GM13977 (cell line): Measurements from ENCODE around the gene NUP98.
A peak's percentile ranks its signal among the peaks of the same experiment; 100 is the strongest.

Experiments
- DNase-seq: peaks from one replicate; pipeline ENCODE4 v3.0.0; 2012; ENCODE audit warnings: low spot score
- in situ Hi-C: fragments of 300-500 bp; cut with MboI; formaldehyde crosslinking; loops from one replicate; pipeline ENCODE4 v1.12.0; 2022; ENCODE audit warnings: low sequenced_read_pairs, low pct_unique_long_range_greater_than_20kb, mixed read lengths, inconsistent platforms; ENCODE audit not compliant: unreplicated experiment
- TF ChIP-seq, protein P1 (sequence below): IDR thresholded peaks from 2 replicates; pipeline ENCODE4 v1.5.1; 2012; ENCODE audit warnings: mild to moderate bottlenecking, control low read depth; ENCODE audit not compliant: insufficient read depth; ENCODE audit errors: extremely low read depth, missing control alignments

Gene NUP98

GRCh38 chr11:3797329-3798090 lies at the start of gene NUP98:
Gene NUP98 (minus strand): TSS chr11:3797554. CDS start chr11:3782117, 15,437 bp downstream.
- peak; percentile 98 for DNase-seq
- in situ Hi-C loops = no loop called here
- TF ChIP-seq, protein P1, sequence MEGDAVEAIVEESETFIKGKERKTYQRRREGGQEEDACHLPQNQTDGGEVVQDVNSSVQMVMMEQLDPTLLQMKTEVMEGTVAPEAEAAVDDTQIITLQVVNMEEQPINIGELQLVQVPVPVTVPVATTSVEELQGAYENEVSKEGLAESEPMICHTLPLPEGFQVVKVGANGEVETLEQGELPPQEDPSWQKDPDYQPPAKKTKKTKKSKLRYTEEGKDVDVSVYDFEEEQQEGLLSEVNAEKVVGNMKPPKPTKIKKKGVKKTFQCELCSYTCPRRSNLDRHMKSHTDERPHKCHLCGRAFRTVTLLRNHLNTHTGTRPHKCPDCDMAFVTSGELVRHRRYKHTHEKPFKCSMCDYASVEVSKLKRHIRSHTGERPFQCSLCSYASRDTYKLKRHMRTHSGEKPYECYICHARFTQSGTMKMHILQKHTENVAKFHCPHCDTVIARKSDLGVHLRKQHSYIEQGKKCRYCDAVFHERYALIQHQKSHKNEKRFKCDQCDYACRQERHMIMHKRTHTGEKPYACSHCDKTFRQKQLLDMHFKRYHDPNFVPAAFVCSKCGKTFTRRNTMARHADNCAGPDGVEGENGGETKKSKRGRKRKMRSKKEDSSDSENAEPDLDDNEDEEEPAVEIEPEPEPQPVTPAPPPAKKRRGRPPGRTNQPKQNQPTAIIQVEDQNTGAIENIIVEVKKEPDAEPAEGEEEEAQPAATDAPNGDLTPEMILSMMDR = no peak

DNA sequence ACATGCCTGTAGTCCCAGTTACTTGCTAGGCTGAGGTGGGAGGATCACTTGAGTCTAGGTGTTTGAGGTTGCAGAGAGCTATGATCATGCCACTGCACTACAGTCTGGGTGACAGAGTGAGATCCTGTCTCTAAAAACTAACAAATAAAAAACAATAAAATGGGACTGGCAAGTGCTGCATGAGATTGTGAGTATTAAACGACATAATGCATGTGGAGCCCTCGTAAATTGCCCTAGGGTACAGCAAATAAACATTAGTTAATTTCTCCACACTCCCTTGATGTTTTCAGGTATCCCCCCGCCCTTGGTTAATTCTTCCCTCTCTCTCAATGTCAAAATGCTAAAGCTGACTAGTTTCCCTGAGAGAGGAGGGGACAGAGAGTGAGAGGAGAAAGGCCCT lies 48.3 kb upstream of the NUP98 start:
- TF ChIP-seq, protein P1 = no peak
- in situ Hi-C loops = loop anchor here (5.0 kb wide), 1 partner anchor 227 kb away; no protein-coding TSS in a partner anchor
- DNase-seq = no peak

- no peak for DNase-seq
- TF ChIP-seq, protein P1 = no peak
- in situ Hi-C loops = loop anchor here (5.0 kb wide), 1 partner anchor 227 kb away; no protein-coding TSS in a partner anchor
These were observed 47.9 kb upstream of the NUP98 start for GRCh38 chr11:3845246-3845645.

- in situ Hi-C loops = no loop called here
- DNase-seq = no peak
- TF ChIP-seq, protein P1 = no peak
These were observed 46.0 kb upstream of the NUP98 start for GRCh38 chr11:3843326-3843725.

GRCh38 chr11:3841426-3842350 lies 44.3 kb upstream of the NUP98 start:
- TF ChIP-seq, protein P1 = peak; percentile 86
- in situ Hi-C loops = no loop called here
- DNase-seq = peak; percentile 91

DNA sequence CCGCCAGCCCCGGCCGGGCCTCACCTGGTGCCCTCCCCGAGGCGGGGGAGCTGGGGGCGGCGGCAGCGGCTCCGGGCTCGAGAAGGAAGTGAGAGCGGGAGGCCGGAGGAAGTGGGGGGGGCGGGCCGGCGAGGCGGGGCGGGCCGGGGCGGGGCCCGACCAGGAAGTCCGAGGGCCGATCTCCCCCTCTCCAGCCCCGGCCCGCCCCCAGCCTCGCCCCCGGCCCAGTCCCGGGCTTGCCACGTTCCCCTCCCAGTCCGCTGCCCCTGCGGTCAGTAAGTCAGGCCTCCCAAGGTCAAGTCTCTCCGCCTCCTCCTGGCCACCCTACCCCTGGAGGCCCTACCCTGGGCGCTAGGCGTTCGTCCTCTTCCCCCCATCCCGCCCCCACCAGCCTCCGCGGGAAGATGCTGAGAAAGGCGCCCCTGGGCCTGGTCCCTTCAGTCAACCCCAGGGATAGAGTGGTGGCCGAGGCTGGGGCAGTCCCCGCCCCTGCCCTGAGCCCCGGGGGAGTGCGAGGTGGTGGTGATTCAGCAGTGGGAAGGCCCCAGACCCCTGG lies 43.6 kb upstream of the NUP98 start, which contains the start of gene RHOG:
RHOG (minus strand) TSS at position 90 of the 556 bp plus-strand sequence. CDS start 12,821 bp downstream, outside the sequence.
- in situ Hi-C loops = no loop called here
- TF ChIP-seq, protein P1 = no peak
- peak; percentile 96 for DNase-seq
